ENCODE measurements around the gene C16orf74.

DNA sequence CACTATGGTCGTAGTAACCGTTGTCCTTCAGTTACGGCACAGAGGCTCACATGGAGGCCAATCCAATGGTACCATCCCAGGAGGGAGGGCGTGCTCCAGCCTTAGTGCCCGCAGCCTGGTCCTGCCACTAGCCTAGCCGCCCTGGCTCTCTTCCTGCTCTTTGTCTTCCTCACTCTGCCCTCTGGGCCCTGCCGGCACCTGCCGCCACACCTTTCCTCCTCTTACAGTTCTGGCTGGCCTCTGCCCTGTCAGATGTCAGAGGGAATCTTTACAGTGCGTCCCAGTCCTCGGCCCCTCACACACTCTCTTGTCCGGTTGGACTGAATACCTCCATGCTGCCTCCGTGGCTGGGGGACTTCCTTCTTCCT is 85.5 kb downstream of the C16orf74 start:
- TF ChIP-seq, protein P1, sequence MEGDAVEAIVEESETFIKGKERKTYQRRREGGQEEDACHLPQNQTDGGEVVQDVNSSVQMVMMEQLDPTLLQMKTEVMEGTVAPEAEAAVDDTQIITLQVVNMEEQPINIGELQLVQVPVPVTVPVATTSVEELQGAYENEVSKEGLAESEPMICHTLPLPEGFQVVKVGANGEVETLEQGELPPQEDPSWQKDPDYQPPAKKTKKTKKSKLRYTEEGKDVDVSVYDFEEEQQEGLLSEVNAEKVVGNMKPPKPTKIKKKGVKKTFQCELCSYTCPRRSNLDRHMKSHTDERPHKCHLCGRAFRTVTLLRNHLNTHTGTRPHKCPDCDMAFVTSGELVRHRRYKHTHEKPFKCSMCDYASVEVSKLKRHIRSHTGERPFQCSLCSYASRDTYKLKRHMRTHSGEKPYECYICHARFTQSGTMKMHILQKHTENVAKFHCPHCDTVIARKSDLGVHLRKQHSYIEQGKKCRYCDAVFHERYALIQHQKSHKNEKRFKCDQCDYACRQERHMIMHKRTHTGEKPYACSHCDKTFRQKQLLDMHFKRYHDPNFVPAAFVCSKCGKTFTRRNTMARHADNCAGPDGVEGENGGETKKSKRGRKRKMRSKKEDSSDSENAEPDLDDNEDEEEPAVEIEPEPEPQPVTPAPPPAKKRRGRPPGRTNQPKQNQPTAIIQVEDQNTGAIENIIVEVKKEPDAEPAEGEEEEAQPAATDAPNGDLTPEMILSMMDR (IDR thresholded peaks at IDR 0.05; ENCODE audit: poor library complexity), result no peak
- TF ChIP-seq EZH2 (IDR thresholded peaks at IDR 0.05; ENCODE audit: borderline replicate concordance), result no peak
